ENCODE measurements around the gene MED17.

MED17 gene

GRCh38 chr11:93813974-93814373 is 29.9 kb downstream of the MED17 start:
- DNase-seq (ENCODE audit: insufficient read length, low spot score): no peak
- FAIRE-seq: no peak

GRCh38 chr11:93814966-93815633 is 31.0 kb downstream of the MED17 start:
- DNase-seq (ENCODE audit: insufficient read length, low spot score) (no peak), FAIRE-seq (no peak)

- DNase-seq (ENCODE audit: insufficient read length, low spot score) (no peak), FAIRE-seq (no peak)
Observed at GRCh38 chr11:93817426-93818348, 33.6 kb downstream of the MED17 start.

- no peak for FAIRE-seq
Observed at GRCh38 chr11:93819966-93820695, 36.0 kb downstream of the MED17 start.

GRCh38 chr11:93820847-93821246 is 36.8 kb downstream of the MED17 start:
- no peak for DNase-seq (ENCODE audit: insufficient read length, low spot score)
- no peak for FAIRE-seq

More at GRCh38 chr11:93819966-93820695, 36.0 kb downstream of the MED17 start:
- DNase-seq (ENCODE audit: insufficient read length, low spot score): no peak

GRCh38 chr11:93821617-93822016 is 37.5 kb downstream of the MED17 start:
- FAIRE-seq: no peak

GRCh38 chr11:93822359-93822758 is 38.3 kb downstream of the MED17 start:
- FAIRE-seq (no peak), DNase-seq (ENCODE audit: insufficient read length, low spot score) (no peak)

More at GRCh38 chr11:93821617-93822016, 37.5 kb downstream of the MED17 start:
- no peak for DNase-seq (ENCODE audit: insufficient read length, low spot score)

GRCh38 chr11:93823210-93823609 is 39.1 kb downstream of the MED17 start:
- no peak for DNase-seq (ENCODE audit: insufficient read length, low spot score)
- no peak for FAIRE-seq

- FAIRE-seq (no peak), DNase-seq (ENCODE audit: insufficient read length, low spot score) (no peak)
Observed at GRCh38 chr11:93827363-93827762, 43.3 kb downstream of the MED17 start.

- FAIRE-seq (no peak), DNase-seq (ENCODE audit: insufficient read length, low spot score) (no peak)
Observed at GRCh38 chr11:93829598-93829997, 45.5 kb downstream of the MED17 start.

GRCh38 chr11:93831343-93832127 is 47.5 kb downstream of the MED17 start:
- FAIRE-seq (peak; percentile 16), DNase-seq (ENCODE audit: insufficient read length, low spot score) (no peak)

- no peak for FAIRE-seq
Observed at GRCh38 chr11:93832780-93833179, 48.7 kb downstream of the MED17 start.

GRCh38 chr11:93838967-93839366 is 54.9 kb downstream of the MED17 start:
- FAIRE-seq (no peak), DNase-seq (ENCODE audit: insufficient read length, low spot score) (no peak)

More at GRCh38 chr11:93832780-93833179, 48.7 kb downstream of the MED17 start:
- DNase-seq (ENCODE audit: insufficient read length, low spot score): no peak

GRCh38 chr11:93840180-93840579 is 56.1 kb downstream of the MED17 start:
- FAIRE-seq: no peak
- DNase-seq (ENCODE audit: insufficient read length, low spot score): no peak

- no peak for DNase-seq (ENCODE audit: insufficient read length, low spot score)
- no peak for FAIRE-seq
Observed at GRCh38 chr11:93840981-93841380, 56.9 kb downstream of the MED17 start.

GRCh38 chr11:93841446-93841845 is 57.4 kb downstream of the MED17 start:
- no peak for DNase-seq (ENCODE audit: insufficient read length, low spot score)
- FAIRE-seq: no peak

GRCh38 chr11:93842034-93842433 is 58.0 kb downstream of the MED17 start:
- FAIRE-seq: no peak
- no peak for DNase-seq (ENCODE audit: insufficient read length, low spot score)

- no peak for DNase-seq (ENCODE audit: insufficient read length, low spot score)
Observed at GRCh38 chr11:93842461-93842860, 58.4 kb downstream of the MED17 start.

GRCh38 chr11:93843906-93844305 is 59.8 kb downstream of the MED17 start:
- no peak for FAIRE-seq
- DNase-seq (ENCODE audit: insufficient read length, low spot score): no peak

More at GRCh38 chr11:93842461-93842860, 58.4 kb downstream of the MED17 start:
- no peak for FAIRE-seq

GRCh38 chr11:93844568-93844967 is 60.5 kb downstream of the MED17 start:
- DNase-seq (ENCODE audit: insufficient read length, low spot score) (no peak), FAIRE-seq (no peak)
